Left renal pelvis (tissue), 4 donors: Measurements from ENCODE around the gene MAP7D1. TPM values are rescaled to one million over a fixed set of nuclear protein-coding genes. Genes with fewer than 3 reads are reported as not detected.
"Not testable (repeated sequence)": the region's sequence is repeated elsewhere in the genome, so short reads cannot be mapped to it uniquely, and the experiment has no call there.

ENCODE experiments used
- DNase-seq, 4 donors: peaks; one replicate each; pipeline ENCODE4 v3.0.0-alpha.2; 2013; ENCODE audit warnings: low read depth in 4 of 4, low spot score in 3 of 4
- polyA plus RNA-seq, 4 donors: library from polyadenylated mRNA; unstranded; fragments of 120-200 nt; gene quantifications; one replicate each; pipeline ENCODE4 v1.2.1, GENCODE V29; 2013; ENCODE audit not compliant: insufficient read length in 4 of 4

MAP7D1 gene
- polyA plus RNA-seq, 4 donors: 57.1 to 83.7 (median 63.3) TPM

GRCh38 chr1:36224537-36225282 lies 68.8 kb downstream of the MAP7D1 start:
- peak in 3 of 4 donors; percentile 45 to 65 (median 45) for DNase-seq

- no peak for DNase-seq
Measured at GRCh38 chr1:36225283-36225899, 69.4 kb downstream of the MAP7D1 start.

- DNase-seq: not testable (repeated sequence)
Measured at GRCh38 chr1:36230279-36230678, 74.3 kb downstream of the MAP7D1 start.

Other genes with a start within 250 kb of the MAP7D1 start
- gene AGO3, start 225.1 kb upstream of the MAP7D1 start, polyA plus RNA-seq: 10 to 100 TPM; 12.0 to 14.9 (median 13.8) TPM
- 10 to 100 TPM in 2 of 4 donors, 1 to 10 TPM in 2; 2.1 to 13.4 (median 9.8) TPM for gene TEKT2, start 72.1 kb upstream of the MAP7D1 start, polyA plus RNA-seq
- gene ADPRS, start 67.3 kb upstream of the MAP7D1 start, polyA plus RNA-seq: 10 to 100 TPM; 27.9 to 36.4 (median 30.2) TPM
- 10 to 100 TPM in 1 of 4 donors, 1 to 10 TPM in 3; 1.8 to 44.0 (median 3.3) TPM for gene COL8A2, start 30.9 kb upstream of the MAP7D1 start, polyA plus RNA-seq
- gene TRAPPC3, start 6.7 kb upstream of the MAP7D1 start, polyA plus RNA-seq: 10 to 100 TPM; 48.9 to 70.2 (median 61.2) TPM
- 100 to 1,000 TPM; 109 to 147 (median 143) TPM for gene THRAP3, start 68.3 kb downstream of the MAP7D1 start, polyA plus RNA-seq
- 10 to 100 TPM; 19.3 to 34.7 (median 23.4) TPM for gene SH3D21, start 150.2 kb downstream of the MAP7D1 start, polyA plus RNA-seq
- 100 to 1,000 TPM in 1 of 4 donors, 10 to 100 TPM in 3; 39.3 to 107 (median 53.5) TPM for gene EVA1B, start 167.5 kb downstream of the MAP7D1 start, polyA plus RNA-seq
- 10 to 100 TPM; 31.5 to 44.7 (median 41.1) TPM for gene STK40, start 229.8 kb downstream of the MAP7D1 start, polyA plus RNA-seq
- gene LSM10, start 241.7 kb downstream of the MAP7D1 start, polyA plus RNA-seq: 10 to 100 TPM; 22.0 to 28.0 (median 26.1) TPM